Left lobe of liver (tissue), 2 donors: ENCODE measurements around the gene TTLL10. TPM values are rescaled to one million over a fixed set of nuclear protein-coding genes. Genes with fewer than 3 reads are reported as not detected.

Experiments
- ATAC-seq: fragments of 200-7000 bp; cut with Tn5 transposase; one replicate; pipeline ENCODE4 v1.9.1; 2020; ENCODE audit warnings: mild to moderate bottlenecking, moderate library complexity
- DNase-seq: peaks from one replicate; pipeline ENCODE4 v3.0.0-alpha.2; 2020; ENCODE audit warnings: low spot score
- total RNA-seq: library from RNA; stranded (reverse); gene quantifications from one replicate; pipeline ENCODE4 v1.2.1, GENCODE V29; 2021
- donor health status: DM: no; HTN: no; CAD: no; lungs with moderate emphysema.
- donor health status: DM: no; HTN: yes; CAD: no.

TTLL10 gene
- total RNA-seq, 1 donor from 2014 or later, result not detected

- ATAC-seq (no peak), DNase-seq (no peak)
Observed at GRCh38 chr1:1157033-1157365, 16.7 kb upstream of the TTLL10 start.

- ATAC-seq, result peak; percentile 71
- peak; percentile 69 for DNase-seq
Observed at GRCh38 chr1:1157426-1157913, 16.2 kb upstream of the TTLL10 start.

GRCh38 chr1:1157914-1158710, 15.6 kb upstream of the TTLL10 start:
- DNase-seq (no peak), ATAC-seq (peak; percentile 27)

GRCh38 chr1:1160281-1160930, 13.3 kb upstream of the TTLL10 start:
- ATAC-seq (no peak), DNase-seq (no peak)

DNA sequence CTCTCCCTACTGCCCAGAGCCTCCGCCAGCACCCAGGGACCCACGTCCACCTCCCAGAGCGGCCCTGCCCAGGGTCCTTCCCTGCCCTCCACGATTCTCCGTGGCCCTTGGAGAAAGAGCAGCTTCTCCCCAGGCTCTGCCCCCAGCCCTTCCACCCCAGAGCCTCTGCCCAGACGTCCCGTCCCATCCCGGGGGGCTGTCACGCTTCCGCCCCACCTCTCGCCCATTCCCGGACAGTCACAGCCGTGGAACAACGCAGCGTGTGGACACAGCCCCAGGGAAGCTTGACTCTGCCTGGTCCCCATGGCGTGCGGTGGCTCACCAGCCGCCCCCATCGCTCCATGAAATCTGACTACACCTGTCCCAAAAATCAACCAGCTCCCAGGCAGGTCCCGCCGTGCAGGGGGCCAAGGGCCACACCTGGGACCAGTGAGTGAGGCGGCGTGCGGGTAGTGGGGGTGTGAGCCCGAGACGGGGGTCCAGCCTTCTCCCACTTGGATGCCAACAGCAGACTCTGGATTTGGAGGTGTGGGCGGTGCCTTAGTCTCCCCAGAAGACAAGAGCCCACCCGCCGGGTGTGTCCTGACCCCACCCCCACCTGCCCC, 12.5 kb upstream of the TTLL10 start:
- ATAC-seq (no peak), DNase-seq (no peak)

GRCh38 chr1:1161683-1162079, 12.0 kb upstream of the TTLL10 start:
- DNase-seq (no peak), ATAC-seq (no peak)

- peak; percentile 19 for ATAC-seq
Observed at GRCh38 chr1:1162597-1163537, 10.8 kb upstream of the TTLL10 start.

GRCh38 chr1:1163538-1164070, 10.1 kb upstream of the TTLL10 start:
- no peak for DNase-seq

More at GRCh38 chr1:1162597-1163537, 10.8 kb upstream of the TTLL10 start:
- no peak for DNase-seq

GRCh38 chr1:1164361-1164700, 9.3 kb upstream of the TTLL10 start:
- DNase-seq (no peak), ATAC-seq (no peak)

More at GRCh38 chr1:1163538-1164070, 10.1 kb upstream of the TTLL10 start:
- ATAC-seq, result no peak

GRCh38 chr1:1164701-1165451, 8.8 kb upstream of the TTLL10 start:
- ATAC-seq, result peak; percentile 8
- no peak for DNase-seq

- no peak for DNase-seq
Observed at GRCh38 chr1:1165485-1165884, 8.2 kb upstream of the TTLL10 start.

DNA sequence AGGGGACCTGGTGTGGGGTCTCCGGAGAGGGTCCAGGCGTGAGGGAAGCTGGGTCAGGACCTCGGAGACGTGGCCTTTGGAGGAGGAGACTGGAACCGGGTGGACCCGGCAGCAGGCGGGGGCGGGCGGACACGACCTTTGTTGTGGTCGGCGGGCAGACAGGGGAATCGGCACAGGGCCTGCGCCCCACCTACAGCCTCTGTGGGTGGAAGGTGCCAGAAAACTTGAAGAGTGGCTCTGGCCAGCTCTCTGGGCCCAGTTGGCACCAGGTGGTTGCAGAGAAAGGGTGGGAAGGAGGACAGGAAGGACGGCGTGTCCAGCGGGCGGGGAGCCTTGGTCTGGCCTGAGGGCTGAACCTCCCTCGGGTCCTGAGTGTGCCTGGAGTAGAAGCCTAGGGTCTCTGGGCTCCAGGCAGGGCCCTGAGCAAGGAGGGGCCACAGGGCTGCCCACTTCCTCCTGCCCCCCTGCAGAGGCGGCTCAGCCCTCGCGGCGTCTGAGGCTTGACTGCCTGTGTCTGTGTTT, 7.7 kb upstream of the TTLL10 start:
- ATAC-seq (no peak), DNase-seq (no peak)

More at GRCh38 chr1:1165485-1165884, 8.2 kb upstream of the TTLL10 start:
- no peak for ATAC-seq

DNA sequence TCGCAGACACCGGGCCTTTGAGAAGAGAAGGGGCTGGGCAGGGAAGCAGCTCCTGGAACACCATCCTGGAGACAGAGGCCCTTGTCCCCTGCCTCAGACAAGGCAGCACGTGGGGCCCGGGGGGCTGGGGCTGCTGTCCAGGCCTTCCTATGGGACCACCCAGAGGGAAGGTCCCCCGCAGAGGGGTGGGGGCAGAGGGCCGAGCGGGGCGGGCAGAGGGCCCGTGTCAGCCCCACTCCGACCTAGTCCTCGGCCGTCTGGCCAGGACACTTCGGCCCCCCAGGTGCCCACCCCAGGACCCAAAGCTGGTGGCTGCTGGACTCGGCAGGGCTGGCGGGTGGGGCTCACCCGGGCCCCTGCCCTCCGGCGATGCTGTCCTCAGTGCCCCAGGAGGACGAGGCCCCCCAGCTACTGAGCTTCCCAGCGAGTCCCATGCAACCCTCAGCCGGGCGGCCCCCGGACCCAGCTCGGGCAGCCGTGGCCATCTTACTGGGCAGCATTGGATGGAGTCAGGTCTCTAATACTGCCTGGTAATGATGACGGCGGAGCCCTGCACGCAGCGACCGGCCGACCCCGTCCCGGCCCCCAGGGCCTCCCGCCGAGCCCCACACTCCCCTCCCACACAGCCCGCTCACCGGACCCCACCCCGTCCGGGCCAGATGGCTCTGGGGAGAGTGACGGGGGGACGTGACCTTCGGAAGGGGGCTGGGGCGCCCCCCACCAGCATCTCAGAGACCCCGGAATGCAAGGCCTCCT, 6.9 kb upstream of the TTLL10 start:
- DNase-seq, result no peak
- ATAC-seq, result no peak

DNA sequence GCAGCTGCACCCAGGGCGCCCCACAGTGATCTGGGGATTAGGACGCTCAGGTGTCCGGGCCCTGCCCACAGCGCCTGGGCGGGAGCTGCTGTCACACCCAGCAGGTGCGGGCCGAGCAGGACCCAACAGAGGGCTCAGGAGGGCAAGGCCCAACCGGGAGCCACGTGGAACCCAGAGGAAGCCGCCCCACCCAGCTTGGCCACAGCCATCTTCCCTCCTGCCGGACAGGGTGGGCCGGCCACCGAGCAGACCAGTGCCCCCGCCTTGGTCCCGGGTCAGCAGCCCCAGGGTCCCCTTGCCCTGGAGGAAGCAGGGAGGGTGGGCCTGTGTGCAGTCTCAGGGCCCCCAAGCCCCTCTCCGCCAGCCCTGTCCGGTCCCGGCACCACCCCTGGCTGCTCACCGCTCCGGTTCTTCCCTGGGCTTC, 6.3 kb upstream of the TTLL10 start:
- DNase-seq (no peak), ATAC-seq (no peak)

DNA sequence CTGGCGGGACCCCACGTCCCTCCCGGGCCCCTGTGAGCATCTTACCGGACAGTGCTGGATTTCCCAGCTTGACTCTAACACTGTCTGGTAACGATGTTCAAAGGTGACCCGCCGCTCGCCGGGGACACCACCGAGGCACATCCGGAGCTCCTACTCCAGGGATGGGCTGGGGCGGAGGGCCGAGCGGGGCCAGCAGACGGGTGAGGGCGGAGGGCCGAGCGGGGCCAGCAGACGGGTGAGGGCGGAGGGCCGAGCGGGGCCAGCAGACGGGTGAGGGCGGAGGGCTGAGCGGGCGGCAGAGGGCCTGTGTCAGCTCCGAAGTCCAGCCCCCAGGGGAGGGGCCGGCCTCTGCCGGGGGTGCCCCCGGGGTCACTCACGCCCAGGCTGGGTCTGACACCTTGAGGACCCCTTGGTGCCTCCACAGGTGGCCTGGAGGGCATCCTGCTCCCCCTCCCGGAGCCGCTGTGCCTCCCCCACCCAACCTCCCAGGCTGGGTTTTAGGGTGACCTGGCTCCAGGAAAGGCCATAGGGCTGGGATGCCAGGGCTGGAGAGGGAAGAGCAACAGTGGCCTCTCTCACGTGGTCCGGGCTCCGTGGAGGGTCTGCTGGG, 5.7 kb upstream of the TTLL10 start:
- ATAC-seq (no peak), DNase-seq (no peak)

- no peak for DNase-seq
- no peak for ATAC-seq
Observed at GRCh38 chr1:1168451-1169411, 4.9 kb upstream of the TTLL10 start.
